Ovary (tissue), 9 donors: ENCODE results near the gene CEP89. TPM values are rescaled to one million over a fixed set of nuclear protein-coding genes. Genes with fewer than 3 reads are reported as not detected.

Experiments used
- DNase-seq, 5 donors: peaks; one replicate each; pipeline ENCODE4 v3.0.0-alpha.2; 2019 to 2020
- H3K27ac ChIP-seq, 2 donors: fragments of 200-600 bp; one replicate each; pipeline versions ENCODE4 v1.5.1 to v1.8.0; 2019 to 2022
- H3K27me3 ChIP-seq: fragments of 200-600 bp; one replicate; pipeline ENCODE4 v1.8.0; 2022
- H3K36me3 ChIP-seq: fragments of 200-600 bp; sonication (generic); one replicate; pipeline ENCODE4 v1.5.1; 2019
- H3K4me1 ChIP-seq: one replicate; pipeline ENCODE4 v1.8.1; 2013; ENCODE audit warnings: mild to moderate bottlenecking, moderate library complexity; ENCODE audit not compliant: insufficient read depth
- H3K4me3 ChIP-seq: fragments of 200-600 bp; sonication (generic); one replicate; pipeline ENCODE4 v1.5.1; 2017
- H3K9me3 ChIP-seq, 2 donors: fragments of 200-600 bp in 1 of 2; sonication (generic) in 1 of 2; one replicate each; pipeline versions ENCODE4 v1.5.1 to v1.8.1; 2013 to 2019; ENCODE audit warnings: mild to moderate bottlenecking in 1 of 2, moderate library complexity in 1 of 2
- EP300 ChIP-seq: sonication (generic); formaldehyde crosslinking; IDR thresholded peaks from one replicate; pipeline ENCODE4 v1.6.1; 2017; ENCODE audit warnings: antibody characterized with exemption
- POLR2A ChIP-seq: fragments of 450-650 bp; IDR thresholded peaks from one replicate; pipeline ENCODE4 v1.6.1; 2017; ENCODE audit warnings: antibody characterized with exemption, mild to moderate bottlenecking, moderate library complexity
- WGBS, 3 donors: extraction: QIAGEN DNeasy Blood & Tissue Kit in 1 of 3; methylation state at CpG; one replicate each; pipeline versions ENCODE4 v1.1.5 to v1.1.7; 2013 to 2017; 5-methylcytosine and 5-hydroxymethylcytosine counted together
- intact Hi-C, 4 donors: fragments of 100-400 bp; cut with DNase I; formaldehyde crosslinking; loops; one replicate each; pipeline versions ENCODE4 v1.11.0 to v1.15.1; 2022 to 2023
- polyA plus RNA-seq, 2 donors: library from polyadenylated mRNA; stranded (reverse); fragments of 200-250 nt in 1 of 2; fragments of 350-450 nt in 1 of 2; fragmentation: Illumina TruSeq in 1 of 2; extraction: RNeasy Lipid Tissue Mini Kit (QIAGEN cat#74804) in 1 of 2; gene quantifications; one replicate each; pipeline ENCODE4 v1.2.3, GENCODE V29; 2013 to 2014
- total RNA-seq, 7 donors: library from RNA; depleted of rRNA in 2 of 7; stranded (reverse); fragments of >200 nt in 2 of 7; fragmentation: NEBNext Ultra II Directional in 3 of 7; extraction: Animal tissue kit (Norgen Biotek cat#: 25700) in 3 of 7; gene quantifications; one replicate each; pipeline versions ENCODE4 v1.1.0 to v1.2.4, GENCODE V29; 2016 to 2023
- TF ChIP-seq, protein P1 (sequence below), 3 donors: fragments of 450-650 bp in 2 of 3; fragments of 200-600 bp in 1 of 3; IDR thresholded peaks; one replicate each; pipeline versions ENCODE4 v1.5.1 to v1.8.0; 2016 to 2022; ENCODE audit warnings: antibody characterized with exemption in 3 of 3, mild to moderate bottlenecking in 1 of 3
- donor health status: DM: no; HTN: no; CAD: no; lungs with moderate emphysema.
- donor health status: DM: no; HTN: no; CAD: no.
- donor health status: Bipolar disorder and iron deficiency.
- donor health status: DM: yes; HTN: yes; CAD: no.
- donor health status: DM: no; HTN: no; CAD: no.
- donor health status: DM: yes; HTN: yes; CAD: no.

The CEP89 gene
- total and polyA plus RNA-seq, 9 donors: 13.0 to 28.3 (median 23.1) TPM

- H3K4me1 ChIP-seq: peaks cover under 1% of the 10 kb centered on the region
- no peak overlapping the region for H3K4me3 ChIP-seq
- peak; percentile 60 to 81 (median 70) for DNase-seq
- no peaks in the 10 kb centered on the region for H3K27me3 ChIP-seq
- H3K27ac ChIP-seq: no peak overlapping the region
- H3K9me3 ChIP-seq: no peaks in the 10 kb centered on the region
- WGBS, 3 donors: 38 to 48% (median 44%) methylated on average over 14 of the region's 14 CpGs
- H3K36me3 ChIP-seq: no peaks in the 10 kb centered on the region
- intact Hi-C loops: loop anchor here in 1 of 4 donors (10.0 kb wide), 2 partner anchors 148 to 228 kb away; no protein-coding TSS in a partner anchor
- TF ChIP-seq EP300: no peak
- TF ChIP-seq POLR2A: no peak
- TF ChIP-seq, protein P1, sequence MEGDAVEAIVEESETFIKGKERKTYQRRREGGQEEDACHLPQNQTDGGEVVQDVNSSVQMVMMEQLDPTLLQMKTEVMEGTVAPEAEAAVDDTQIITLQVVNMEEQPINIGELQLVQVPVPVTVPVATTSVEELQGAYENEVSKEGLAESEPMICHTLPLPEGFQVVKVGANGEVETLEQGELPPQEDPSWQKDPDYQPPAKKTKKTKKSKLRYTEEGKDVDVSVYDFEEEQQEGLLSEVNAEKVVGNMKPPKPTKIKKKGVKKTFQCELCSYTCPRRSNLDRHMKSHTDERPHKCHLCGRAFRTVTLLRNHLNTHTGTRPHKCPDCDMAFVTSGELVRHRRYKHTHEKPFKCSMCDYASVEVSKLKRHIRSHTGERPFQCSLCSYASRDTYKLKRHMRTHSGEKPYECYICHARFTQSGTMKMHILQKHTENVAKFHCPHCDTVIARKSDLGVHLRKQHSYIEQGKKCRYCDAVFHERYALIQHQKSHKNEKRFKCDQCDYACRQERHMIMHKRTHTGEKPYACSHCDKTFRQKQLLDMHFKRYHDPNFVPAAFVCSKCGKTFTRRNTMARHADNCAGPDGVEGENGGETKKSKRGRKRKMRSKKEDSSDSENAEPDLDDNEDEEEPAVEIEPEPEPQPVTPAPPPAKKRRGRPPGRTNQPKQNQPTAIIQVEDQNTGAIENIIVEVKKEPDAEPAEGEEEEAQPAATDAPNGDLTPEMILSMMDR (IDR thresholded peaks at IDR 0.05): peak in 2 of 3 donors; percentile 34 to 39
Measured at GRCh38 chr19:32976223-32976805, 4.6 kb upstream of the CEP89 start.

GRCh38 chr19:32971012-32971595 is 654 bp downstream of the CEP89 start:
- TF ChIP-seq POLR2A (no peak), EP300 (no peak)
- TF ChIP-seq, protein P1 (IDR thresholded peaks at IDR 0.05): no peak
- H3K9me3 ChIP-seq: no peaks in the 10 kb centered on the region
- H3K27ac ChIP-seq: no peak overlapping the region
- H3K27me3 ChIP-seq: no peaks in the 10 kb centered on the region
- H3K4me3 ChIP-seq: peak overlapping the region; percentile 96
- intact Hi-C loops: loop anchor here in 1 of 4 donors (10.0 kb wide), 2 partner anchors 154 to 234 kb away; no protein-coding TSS in a partner anchor
- peak in 1 of 5 donors; percentile 25 for DNase-seq
- 10 to 12% (median 12%) methylated on average over 21 of the region's 21 CpGs for WGBS, 3 donors
- H3K4me1 ChIP-seq: peaks cover 8% of the 10 kb centered on the region
- no peaks in the 10 kb centered on the region for H3K36me3 ChIP-seq

DNA sequence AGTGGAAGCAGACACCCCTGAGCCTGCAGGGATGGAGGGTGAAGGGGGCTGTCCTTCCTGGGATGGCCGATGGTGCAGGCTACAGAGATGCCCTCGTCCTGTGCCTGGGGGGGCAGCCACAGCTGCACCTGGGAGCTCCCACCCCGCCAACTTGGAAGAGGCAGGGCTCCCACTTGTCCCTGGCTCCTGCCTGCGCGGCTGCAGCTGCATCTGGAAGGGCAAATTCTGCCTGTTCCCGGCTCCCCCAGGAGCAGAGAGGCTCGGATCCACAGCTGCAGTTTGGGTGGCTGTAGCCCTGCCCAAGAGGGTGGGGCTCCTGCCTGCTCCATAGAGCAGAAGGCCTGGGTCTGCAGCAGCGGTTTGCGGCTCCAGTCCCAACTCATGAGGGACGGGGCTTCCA is 2.2 kb downstream of the CEP89 start:
- H3K27me3 ChIP-seq: no peaks in the 10 kb centered on the region
- no peaks in the 10 kb centered on the region for H3K9me3 ChIP-seq
- 84 to 95% (median 93%) methylated on average over 5 to 10 of the region's 10 CpGs for WGBS, 3 donors
- intact Hi-C loops: no loop called here
- no peak overlapping the region for H3K4me3 ChIP-seq
- no peak for DNase-seq
- no peak overlapping the region for H3K27ac ChIP-seq
- TF ChIP-seq POLR2A: no peak
- no peak for TF ChIP-seq EP300
- TF ChIP-seq, protein P1 (IDR thresholded peaks at IDR 0.05): no peak
- peaks cover 8% of the 10 kb centered on the region for H3K4me1 ChIP-seq
- no peaks in the 10 kb centered on the region for H3K36me3 ChIP-seq

GRCh38 chr19:32966750-32967149 is 5.0 kb downstream of the CEP89 start:
- Histone ChIP-seq H3K27me3 (no peaks in the 10 kb centered on the region), H3K4me1 (peaks cover 8% of the 10 kb centered on the region), H3K27ac (no peak overlapping the region), H3K36me3 (no peaks in the 10 kb centered on the region), H3K4me3 (no peak overlapping the region), H3K9me3 (no peaks in the 10 kb centered on the region)
- WGBS, 3 donors: 94 to 96% (median 94%) methylated on average over 9 of the region's 9 CpGs
- TF ChIP-seq POLR2A (no peak), EP300 (no peak)
- TF ChIP-seq, protein P1 (IDR thresholded peaks at IDR 0.05): no peak
- intact Hi-C loops: no loop called here
- no peak for DNase-seq
